GM21737 (cell line): Measurements from ENCODE around the gene TMEM120B.
"Not testable (repeated sequence)": the region's sequence is repeated elsewhere in the genome, so short reads cannot be mapped to it uniquely, and the experiment has no call there.

ENCODE experiments used
- ATAC-seq: cut with Tn5 transposase; IDR thresholded peaks from one replicate; pipeline ENCODE4 v1.9.1; 2021; ENCODE audit warnings: mild to moderate bottlenecking, moderate library complexity; ENCODE audit not compliant: unreplicated experiment

The TMEM120B gene

GRCh38 chr12:121789800-121790728, 77.5 kb downstream of the TMEM120B start:
- ATAC-seq, result peak; percentile 41

- ATAC-seq, result not testable (repeated sequence)
Measured at GRCh38 chr12:121790785-121791184, 78.2 kb downstream of the TMEM120B start.

GRCh38 chr12:121791671-121792551, 79.4 kb downstream of the TMEM120B start:
- ATAC-seq, result no peak

GRCh38 chr12:121792607-121793439, 80.3 kb downstream of the TMEM120B start:
- ATAC-seq, result no peak

GRCh38 chr12:121793440-121793837, 80.9 kb downstream of the TMEM120B start, which contains the start of gene RHOF:
Gene RHOF (minus strand): TSS chr12:121793688. CDS start chr12:121793633, 55 bp downstream.
- peak; percentile 20 for ATAC-seq

GRCh38 chr12:121793838-121794533, 81.4 kb downstream of the TMEM120B start:
- peak; percentile 42 for ATAC-seq

DNA sequence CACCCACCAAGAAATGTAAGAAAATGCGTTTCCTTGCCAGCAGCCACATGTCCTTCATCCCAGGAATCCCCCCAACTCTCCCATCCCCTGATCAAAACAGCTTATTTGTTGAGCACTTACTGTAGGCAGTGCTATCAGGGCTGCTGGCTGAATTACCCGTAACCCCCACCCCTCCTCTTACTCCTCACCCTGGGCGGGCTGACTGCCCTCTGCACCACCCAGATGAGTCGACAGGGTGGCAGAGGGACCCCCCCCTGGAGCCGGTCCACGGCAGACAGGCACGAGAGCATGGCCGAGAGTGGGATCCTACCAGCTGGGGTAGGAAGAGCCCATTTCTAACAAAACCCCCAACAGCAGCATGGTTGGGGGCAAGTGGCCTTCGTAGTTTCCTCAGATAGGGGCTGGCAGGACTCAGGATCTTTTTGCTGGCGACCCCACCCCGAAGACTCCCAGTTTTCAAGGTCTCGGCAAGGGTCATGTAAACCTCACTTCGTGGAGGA, 82.0 kb downstream of the TMEM120B start:
- no peak for ATAC-seq

- peak; percentile 16 for ATAC-seq
Measured at GRCh38 chr12:121795034-121795968, 82.7 kb downstream of the TMEM120B start.

DNA sequence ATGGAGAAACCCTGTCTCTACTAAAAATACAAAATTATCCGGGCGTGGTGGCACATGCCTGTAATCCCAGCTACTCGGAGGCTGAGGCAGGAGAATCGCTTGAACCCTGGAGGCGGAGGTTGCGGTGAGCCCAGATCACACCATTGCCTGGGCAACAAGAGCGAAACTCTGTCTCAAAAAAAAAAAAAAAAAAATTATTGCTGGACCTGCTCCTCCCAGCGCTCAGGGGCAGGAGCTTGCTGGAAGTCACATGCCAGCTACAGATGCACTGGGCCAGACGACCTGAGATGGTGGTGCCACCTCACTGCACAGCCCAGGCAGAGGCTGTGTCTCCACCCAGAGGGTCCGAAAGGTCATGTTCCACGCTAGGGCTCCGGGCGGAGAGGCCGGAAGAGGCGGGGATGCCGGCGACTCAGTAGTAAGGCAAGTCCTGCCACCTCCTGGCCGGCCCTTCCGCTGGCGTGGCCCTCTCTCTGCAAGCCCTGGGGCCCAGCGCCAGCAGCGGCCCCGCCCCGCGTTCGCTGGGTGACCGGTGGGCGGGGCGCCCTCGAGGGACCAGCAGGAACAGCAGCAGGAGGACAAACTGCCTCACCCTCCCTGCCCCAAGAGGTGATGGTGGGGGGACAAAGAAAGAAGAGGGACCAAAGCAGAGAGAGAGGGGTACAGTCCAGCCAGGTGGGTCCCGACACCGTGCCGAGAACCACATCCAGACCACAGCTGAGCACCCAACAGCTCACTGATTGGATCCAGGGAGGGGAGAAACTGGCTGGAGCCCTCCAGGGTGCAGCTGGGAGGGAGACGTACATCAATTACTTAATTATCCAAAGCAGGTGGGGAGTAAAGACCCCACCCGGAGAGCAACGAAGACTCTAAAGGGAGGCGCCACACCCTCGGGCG, 84.6 kb downstream of the TMEM120B start:
- no peak for ATAC-seq

DNA sequence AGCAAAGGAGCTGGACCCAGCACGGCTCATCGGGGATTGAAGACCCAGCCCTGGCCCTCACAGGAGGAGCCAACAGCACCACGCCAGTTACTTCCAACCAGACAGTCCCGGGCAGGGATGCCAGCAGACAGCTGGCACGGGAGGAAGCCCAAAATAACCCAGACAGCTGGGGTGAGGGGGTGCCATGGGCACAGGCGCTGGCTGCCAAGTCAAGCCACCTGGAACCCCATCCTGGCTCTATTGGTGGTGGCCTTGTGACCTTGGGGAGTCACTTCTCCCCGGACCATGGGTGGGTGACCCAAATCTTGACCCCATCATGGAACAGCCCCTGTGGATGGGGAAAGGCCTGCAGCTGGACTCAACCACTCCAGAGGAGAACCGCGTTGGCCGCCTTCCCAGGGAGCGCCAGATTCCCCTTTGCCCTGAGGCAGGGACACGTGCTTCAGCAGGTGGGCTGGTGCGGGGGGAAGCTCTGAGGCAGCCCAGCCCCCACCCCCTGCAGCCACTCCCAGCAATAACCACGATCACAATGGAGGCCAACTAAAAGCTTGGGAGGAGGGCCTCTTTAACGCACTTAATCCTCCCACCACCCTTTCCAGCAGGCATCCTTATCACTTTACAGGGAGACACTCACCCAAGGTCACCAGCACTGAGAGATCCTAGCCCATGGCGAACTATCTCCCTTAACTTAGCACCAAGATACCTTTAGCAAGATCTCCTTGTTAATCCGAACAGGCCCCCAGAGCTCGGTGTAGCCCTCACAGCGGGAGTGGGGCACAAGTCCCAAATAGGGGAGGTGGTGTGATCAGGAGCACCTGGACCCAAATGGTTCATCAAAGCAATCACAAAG, 85.6 kb downstream of the TMEM120B start:
- no peak for ATAC-seq

- ATAC-seq, result no peak
Measured at GRCh38 chr12:121798787-121799155, 86.2 kb downstream of the TMEM120B start.

DNA sequence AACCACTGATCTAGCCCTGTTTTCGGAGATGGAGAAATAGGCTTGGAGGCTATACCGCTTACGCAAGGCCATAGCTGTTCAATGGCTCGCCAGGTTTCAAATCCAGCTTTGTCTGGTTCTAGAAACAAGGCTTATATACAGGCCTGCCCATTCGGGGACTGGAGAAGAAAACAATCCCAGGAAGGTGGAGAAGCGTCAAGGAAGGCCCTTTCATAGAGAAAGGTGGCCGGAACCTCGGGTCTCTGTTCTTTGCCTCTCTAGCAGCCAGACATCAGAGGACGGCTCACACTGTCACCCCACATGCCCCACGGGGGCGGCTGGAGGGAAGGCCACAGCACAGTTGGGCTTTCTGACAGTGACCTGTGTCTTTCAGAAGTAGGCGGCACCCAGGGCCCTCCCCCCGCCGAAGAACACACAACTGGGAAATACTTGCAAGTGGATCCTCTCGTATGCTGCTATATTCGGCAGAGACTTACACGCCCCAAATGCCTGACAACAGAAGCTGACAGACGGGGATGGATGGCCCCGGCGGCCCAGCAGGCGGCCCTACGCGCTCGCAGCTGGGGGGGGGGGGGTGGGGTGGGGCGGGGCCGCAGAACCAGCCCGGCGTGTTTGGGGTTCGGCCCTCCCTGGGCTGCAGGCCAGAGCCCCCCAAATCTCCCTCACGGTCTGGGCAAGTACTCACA, 86.7 kb downstream of the TMEM120B start:
- no peak for ATAC-seq

- ATAC-seq, result no peak
Measured at GRCh38 chr12:121799842-121800693, 87.5 kb downstream of the TMEM120B start.

DNA sequence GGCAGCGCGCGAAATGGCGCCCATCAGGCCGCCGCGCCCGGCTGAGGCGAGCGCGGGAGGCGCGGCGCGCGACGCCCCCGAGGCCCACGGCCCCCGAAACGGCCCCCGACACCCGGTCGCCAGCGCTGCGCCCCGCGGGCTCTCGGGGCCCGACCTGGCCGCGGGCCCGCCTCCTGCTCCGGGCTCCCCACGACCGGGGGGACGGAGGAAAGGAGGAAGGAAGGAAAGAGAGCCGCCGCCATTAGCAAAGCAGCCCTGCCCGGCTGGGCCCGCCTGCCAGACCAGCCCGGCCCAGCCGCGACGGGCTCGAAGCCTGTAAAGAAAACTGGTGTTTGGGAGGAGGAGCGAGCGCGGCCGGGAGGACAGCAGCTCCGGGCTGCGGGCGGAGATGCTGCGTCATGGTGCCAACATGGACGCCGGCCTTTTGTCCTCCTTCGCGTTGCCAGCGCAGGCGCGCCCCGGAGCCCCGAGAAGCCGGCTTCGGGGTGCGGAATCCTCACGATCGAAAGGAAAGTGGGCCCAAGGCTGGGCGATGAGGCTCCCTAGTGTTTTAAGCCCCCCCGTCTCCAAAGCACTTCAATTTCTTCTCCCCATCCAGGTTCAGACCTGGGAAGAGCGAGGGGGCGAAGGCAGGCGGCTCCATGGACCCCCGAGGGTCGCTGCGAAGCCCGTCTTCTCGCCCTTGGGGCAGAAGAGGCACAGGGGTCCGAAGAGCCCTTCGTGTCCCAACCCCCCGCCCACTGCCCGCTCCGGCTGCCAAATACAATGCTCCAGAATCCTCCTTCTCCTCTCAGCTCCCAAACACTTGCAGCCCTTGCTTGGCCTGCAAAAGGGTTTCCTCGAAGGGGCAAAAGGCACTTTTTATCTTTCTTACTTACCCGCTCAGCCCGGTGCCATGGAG, 88.4 kb downstream of the TMEM120B start:
- no peak for ATAC-seq
